Esophagus muscularis mucosa (tissue), 3 donors: Measurements from ENCODE around the gene COLQ.

Source experiments
- CTCF ChIP-seq, 3 experiments: fragments of 200-600 bp in 2 of 3; fragments of 450-650 bp in 1 of 3; sonication (generic) in 2 of 3; IDR thresholded peaks; one replicate each; pipeline ENCODE4 v1.5.1; 2017 to 2019; ENCODE audit warnings: antibody characterized with exemption in 3 of 3, mild to moderate bottlenecking in 2 of 3, moderate library complexity in 1 of 3
- POLR2A ChIP-seq: fragments of 450-650 bp; IDR thresholded peaks from one replicate; pipeline ENCODE4 v1.6.1; 2017; ENCODE audit warnings: antibody characterized with exemption, moderate library complexity, mild to moderate bottlenecking, low read depth

- TF ChIP-seq CTCF (IDR thresholded peaks at IDR 0.05) (no peak), POLR2A (no peak)
Measured at GRCh38 chr3:15501126-15501525, 20.4 kb downstream of the COLQ start.
